Nephron progenitor cell (in vitro differentiated cells): ENCODE results near the gene RNASE13.

Experiments
- DNase-seq: peaks from one replicate; pipeline ENCODE4 v3.0.0; 2021
- H3K27ac Mint-ChIP-seq: 2 replicates; pipeline ENCODE4 v1.8.0; 2021; ENCODE audit warnings: mild to moderate bottlenecking, moderate library complexity, mixed read lengths
- H3K27me3 Mint-ChIP-seq: 2 replicates; pipeline ENCODE4 v1.8.0; 2021; ENCODE audit warnings: mild to moderate bottlenecking, low read depth, mixed read lengths; ENCODE audit not compliant: poor library complexity
- H3K36me3 Mint-ChIP-seq: 2 replicates; pipeline ENCODE4 v1.8.0; 2021; ENCODE audit warnings: low read depth, mixed read lengths
- H3K4me1 Mint-ChIP-seq: 2 replicates; pipeline ENCODE4 v1.8.0; 2021; ENCODE audit warnings: mixed read lengths
- H3K4me3 Mint-ChIP-seq: 2 replicates; pipeline ENCODE4 v1.8.0; 2021; ENCODE audit warnings: mild to moderate bottlenecking, moderate library complexity, mixed read lengths
- H3K9me3 Mint-ChIP-seq: 2 replicates; pipeline ENCODE4 v1.8.0; 2021; ENCODE audit warnings: mild to moderate bottlenecking, moderate library complexity, mixed read lengths
- CTCF ChIP-seq: fragments of 200-600 bp; sonication (generic); IDR thresholded peaks from 2 replicates; pipeline ENCODE4 v1.5.0; 2021; ENCODE audit warnings: antibody characterized with exemption

The RNASE13 gene

GRCh38 chr14:21078287-21078686 lies 43.7 kb upstream of the RNASE13 start:
- no peak for TF ChIP-seq CTCF
- Mint-ChIP-seq H3K36me3 (peaks cover 76% of the 10 kb centered on the region), H3K27me3 (peaks cover 3% of the 10 kb centered on the region), H3K9me3 (no peaks in the 10 kb centered on the region), H3K4me3 (no peak overlapping the region), H3K27ac (no peak overlapping the region), H3K4me1 (peaks cover 11% of the 10 kb centered on the region)
- DNase-seq = no peak

GRCh38 chr14:21077672-21078071 lies 43.1 kb upstream of the RNASE13 start:
- peaks cover 73% of the 10 kb centered on the region for H3K36me3 Mint-ChIP-seq
- DNase-seq = no peak
- H3K4me1 Mint-ChIP-seq = peaks cover 17% of the 10 kb centered on the region
- no peaks in the 10 kb centered on the region for H3K9me3 Mint-ChIP-seq
- H3K27me3 Mint-ChIP-seq = peaks cover 3% of the 10 kb centered on the region
- no peak overlapping the region for H3K4me3 Mint-ChIP-seq
- H3K27ac Mint-ChIP-seq = no peak overlapping the region
- TF ChIP-seq CTCF = no peak

- peaks cover 31% of the 10 kb centered on the region for H3K4me1 Mint-ChIP-seq
- no peaks in the 10 kb centered on the region for H3K9me3 Mint-ChIP-seq
- H3K27ac Mint-ChIP-seq = no peak overlapping the region
- peaks cover 3% of the 10 kb centered on the region for H3K27me3 Mint-ChIP-seq
- TF ChIP-seq CTCF = no peak
- DNase-seq = no peak
- H3K4me3 Mint-ChIP-seq = no peak overlapping the region
- H3K36me3 Mint-ChIP-seq = peaks cover 62% of the 10 kb centered on the region
These were observed 41.3 kb upstream of the RNASE13 start for GRCh38 chr14:21075719-21076437.

- Mint-ChIP-seq H3K27ac (no peak overlapping the region), H3K36me3 (peaks cover 53% of the 10 kb centered on the region), H3K9me3 (no peaks in the 10 kb centered on the region), H3K4me3 (no peak overlapping the region), H3K27me3 (peaks cover 3% of the 10 kb centered on the region), H3K4me1 (peaks cover 34% of the 10 kb centered on the region)
- DNase-seq = no peak
- TF ChIP-seq CTCF = no peak
These were observed 40.0 kb upstream of the RNASE13 start for GRCh38 chr14:21074398-21075272.

GRCh38 chr14:21073921-21074320 lies 39.3 kb upstream of the RNASE13 start:
- DNase-seq = no peak
- Mint-ChIP-seq H3K9me3 (no peaks in the 10 kb centered on the region), H3K27me3 (peaks cover 3% of the 10 kb centered on the region), H3K36me3 (peaks cover 46% of the 10 kb centered on the region), H3K4me3 (no peak overlapping the region), H3K27ac (no peak overlapping the region), H3K4me1 (peaks cover 42% of the 10 kb centered on the region)
- no peak for TF ChIP-seq CTCF
